BLaER1 (cell line): ENCODE measurements around the gene GSK3B.

ENCODE experiments used
- H3K27ac ChIP-seq: shearing (Covaris generic); formaldehyde crosslinking; 2 replicates; pipeline ENCODE4 v1.8.1; 2022
- H3K27me3 ChIP-seq: shearing (Covaris generic); formaldehyde crosslinking; 2 replicates; pipeline ENCODE4 v1.8.1; 2022
- H3K36me3 ChIP-seq: shearing (Covaris generic); formaldehyde crosslinking; 2 replicates; pipeline ENCODE4 v1.8.1; 2022
- H3K4me1 ChIP-seq: shearing (Covaris generic); formaldehyde crosslinking; 2 replicates; pipeline ENCODE4 v1.8.1; 2022
- H3K4me2 ChIP-seq: shearing (Covaris generic); formaldehyde crosslinking; 2 replicates; pipeline ENCODE4 v1.8.1; 2022
- H3K4me3 ChIP-seq: shearing (Covaris generic); formaldehyde crosslinking; 2 replicates; pipeline ENCODE4 v1.8.1; 2022
- H3K9ac ChIP-seq: shearing (Covaris generic); formaldehyde crosslinking; 2 replicates; pipeline ENCODE4 v1.8.1; 2022
- H3K9me3 ChIP-seq: shearing (Covaris generic); formaldehyde crosslinking; 2 replicates; pipeline ENCODE4 v1.8.1; 2022
- H4K20me1 ChIP-seq: shearing (Covaris generic); formaldehyde crosslinking; 2 replicates; pipeline ENCODE4 v1.8.1; 2022
- Cebpa-rat ChIP-seq: shearing (Covaris generic); IDR thresholded peaks from 2 replicates; pipeline ENCODE4 v1.8.1; 2022

The GSK3B gene

GRCh38 chr3:120093911-120094775 lies at the start of gene GSK3B:
Gene GSK3B, minus strand, starts transcription at chr3:120094447. Its CDS starts 1,013 bp downstream, at chr3:120093434.
- peaks cover 44% of the 10 kb centered on the region for H4K20me1 ChIP-seq
- no peak for TF ChIP-seq Cebpa-rat
- H3K4me3 ChIP-seq, result peak within 1 kb of the TSS; percentile 81
- H3K4me1 ChIP-seq, result peaks cover 38% of the 10 kb centered on the region
- no peaks in the 10 kb centered on the region for H3K36me3 ChIP-seq
- H3K27me3 ChIP-seq, result peaks cover 21% of the 10 kb centered on the region; the same call in 1 of the 2 replicates
- no peaks in the 10 kb centered on the region for H3K9me3 ChIP-seq
- H3K27ac ChIP-seq, result peak within 1 kb of the TSS; percentile 94
- H3K9ac ChIP-seq, result peak within 1 kb of the TSS; percentile 90
- H3K4me2 ChIP-seq, result peak within 1 kb of the TSS; percentile 88

GRCh38 chr3:120143676-120144075 lies 49.4 kb upstream of the GSK3B start:
- no peak for TF ChIP-seq Cebpa-rat
- Histone ChIP-seq H3K27ac (no peak overlapping the region), H3K4me1 (peaks cover 17% of the 10 kb centered on the region), H3K27me3 (no peaks in the 10 kb centered on the region), H3K36me3 (no peaks in the 10 kb centered on the region), H3K9ac (no peak overlapping the region), H3K4me2 (no peak overlapping the region), H4K20me1 (no peaks in the 10 kb centered on the region), H3K4me3 (no peak overlapping the region), H3K9me3 (peaks cover 9% of the 10 kb centered on the region; the same call in 1 of the 2 replicates)

- no peak overlapping the region for H3K9ac ChIP-seq
- no peak overlapping the region for H3K4me3 ChIP-seq
- TF ChIP-seq Cebpa-rat, result peak; percentile 50; the same call in 1 of the 2 replicates
- no peaks in the 10 kb centered on the region for H4K20me1 ChIP-seq
- peaks cover 3% of the 10 kb centered on the region for H3K4me1 ChIP-seq
- H3K27ac ChIP-seq, result no peak overlapping the region
- no peaks in the 10 kb centered on the region for H3K27me3 ChIP-seq
- peaks cover 9% of the 10 kb centered on the region; the same call in 1 of the 2 replicates for H3K9me3 ChIP-seq
- H3K36me3 ChIP-seq, result no peaks in the 10 kb centered on the region
- H3K4me2 ChIP-seq, result no peak overlapping the region
Observed at GRCh38 chr3:120142236-120142635, 48.0 kb upstream of the GSK3B start.

- Histone ChIP-seq H3K4me3 (no peak overlapping the region), H3K27ac (no peak overlapping the region), H3K9me3 (peaks cover 9% of the 10 kb centered on the region; the same call in 1 of the 2 replicates), H3K4me2 (no peak overlapping the region), H3K27me3 (no peaks in the 10 kb centered on the region), H3K36me3 (no peaks in the 10 kb centered on the region), H3K9ac (no peak overlapping the region), H3K4me1 (no peaks in the 10 kb centered on the region), H4K20me1 (no peaks in the 10 kb centered on the region)
- no peak for TF ChIP-seq Cebpa-rat
Observed at GRCh38 chr3:120140098-120140742, 46.0 kb upstream of the GSK3B start.

- TF ChIP-seq Cebpa-rat, result no peak
- Histone ChIP-seq H3K9ac (no peak overlapping the region), H3K27me3 (no peaks in the 10 kb centered on the region), H4K20me1 (no peaks in the 10 kb centered on the region), H3K27ac (no peak overlapping the region), H3K4me1 (no peaks in the 10 kb centered on the region), H3K9me3 (peaks cover 9% of the 10 kb centered on the region; the same call in 1 of the 2 replicates), H3K4me3 (no peak overlapping the region), H3K36me3 (no peaks in the 10 kb centered on the region), H3K4me2 (no peak overlapping the region)
Observed at GRCh38 chr3:120139140-120139539, 44.9 kb upstream of the GSK3B start.

GRCh38 chr3:120137548-120137947 lies 43.3 kb upstream of the GSK3B start:
- Histone ChIP-seq H3K9ac (no peak overlapping the region), H3K4me2 (no peak overlapping the region), H3K9me3 (peaks cover 9% of the 10 kb centered on the region; the same call in 1 of the 2 replicates), H3K27me3 (no peaks in the 10 kb centered on the region), H4K20me1 (no peaks in the 10 kb centered on the region), H3K27ac (no peak overlapping the region), H3K4me1 (no peaks in the 10 kb centered on the region), H3K36me3 (no peaks in the 10 kb centered on the region), H3K4me3 (no peak overlapping the region)
- no peak for TF ChIP-seq Cebpa-rat

- H3K36me3 ChIP-seq, result no peaks in the 10 kb centered on the region
- H3K4me1 ChIP-seq, result no peaks in the 10 kb centered on the region
- H3K9ac ChIP-seq, result no peak overlapping the region
- H4K20me1 ChIP-seq, result no peaks in the 10 kb centered on the region
- no peak overlapping the region for H3K27ac ChIP-seq
- H3K4me2 ChIP-seq, result no peak overlapping the region
- no peaks in the 10 kb centered on the region for H3K9me3 ChIP-seq
- no peaks in the 10 kb centered on the region for H3K27me3 ChIP-seq
- TF ChIP-seq Cebpa-rat, result no peak
- no peak overlapping the region for H3K4me3 ChIP-seq
Observed at GRCh38 chr3:120130656-120131055, 36.4 kb upstream of the GSK3B start.

GRCh38 chr3:120129718-120130513 lies 35.7 kb upstream of the GSK3B start:
- no peak overlapping the region for H3K9ac ChIP-seq
- no peak overlapping the region for H3K4me2 ChIP-seq
- H4K20me1 ChIP-seq, result no peaks in the 10 kb centered on the region
- no peaks in the 10 kb centered on the region for H3K36me3 ChIP-seq
- no peak overlapping the region for H3K4me3 ChIP-seq
- H3K9me3 ChIP-seq, result no peaks in the 10 kb centered on the region
- H3K27ac ChIP-seq, result no peak overlapping the region
- no peaks in the 10 kb centered on the region for H3K4me1 ChIP-seq
- H3K27me3 ChIP-seq, result no peaks in the 10 kb centered on the region
- no peak for TF ChIP-seq Cebpa-rat

- no peak for TF ChIP-seq Cebpa-rat
- no peak overlapping the region for H3K27ac ChIP-seq
- no peak overlapping the region for H3K4me3 ChIP-seq
- no peaks in the 10 kb centered on the region for H3K9me3 ChIP-seq
- no peak overlapping the region for H3K4me2 ChIP-seq
- H3K4me1 ChIP-seq, result no peaks in the 10 kb centered on the region
- H3K27me3 ChIP-seq, result no peaks in the 10 kb centered on the region
- no peaks in the 10 kb centered on the region for H4K20me1 ChIP-seq
- no peaks in the 10 kb centered on the region for H3K36me3 ChIP-seq
- no peak overlapping the region for H3K9ac ChIP-seq
Observed at GRCh38 chr3:120129051-120129450, 34.8 kb upstream of the GSK3B start.
